ENCODE measurements around the gene RRP15.

The RRP15 gene

DNA sequence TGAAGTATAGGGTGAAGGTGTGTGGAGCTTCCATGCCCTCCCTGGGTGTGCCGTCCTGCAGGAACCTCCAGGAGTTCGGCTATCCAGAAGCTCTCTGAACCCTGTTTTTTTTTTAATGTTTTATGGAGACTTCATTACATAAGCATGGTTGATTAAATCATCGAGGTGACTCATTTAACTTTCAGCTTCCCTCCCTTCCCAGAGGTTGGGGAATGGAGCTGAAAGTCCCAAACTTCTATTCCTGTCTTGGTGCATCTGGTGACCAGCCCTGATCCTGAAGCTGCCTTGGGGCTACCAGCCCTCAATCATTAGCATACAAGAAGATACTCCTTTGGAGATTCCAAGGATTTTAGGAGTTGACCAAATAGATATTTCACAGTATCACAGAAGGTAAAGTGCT lies 9.5 kb downstream of the RRP15 start:
- peaks cover 0 to 4% of the 10 kb centered on the region in 2 donors for H3K36me3 ChIP-seq (ENCODE audit: control insufficient read depth in 2 of 2, insufficient read depth in 2 of 2, low read length in 2 of 2)
- H3K9ac ChIP-seq (ENCODE audit: low read depth in 1 of 2, low read length in 2 of 2): no peak overlapping the region
- no peak overlapping the region for H3K27ac ChIP-seq (ENCODE audit: low read depth in 2 of 2, low read length in 2 of 2)
- no peaks in the 10 kb centered on the region for H3K4me1 ChIP-seq (ENCODE audit: control insufficient read depth in 2 of 2, insufficient read depth in 2 of 2, low read length in 2 of 2)
- no peak overlapping the region for H3K4me3 ChIP-seq (ENCODE audit: low read length in 2 of 2)
- no peaks in the 10 kb centered on the region for H3K9me3 ChIP-seq (ENCODE audit: control insufficient read depth in 2 of 2, low read length in 2 of 2)
- H3K27me3 ChIP-seq (ENCODE audit: control insufficient read depth in 2 of 2, insufficient read depth in 2 of 2, low read length in 2 of 2): no peaks in the 10 kb centered on the region

DNA sequence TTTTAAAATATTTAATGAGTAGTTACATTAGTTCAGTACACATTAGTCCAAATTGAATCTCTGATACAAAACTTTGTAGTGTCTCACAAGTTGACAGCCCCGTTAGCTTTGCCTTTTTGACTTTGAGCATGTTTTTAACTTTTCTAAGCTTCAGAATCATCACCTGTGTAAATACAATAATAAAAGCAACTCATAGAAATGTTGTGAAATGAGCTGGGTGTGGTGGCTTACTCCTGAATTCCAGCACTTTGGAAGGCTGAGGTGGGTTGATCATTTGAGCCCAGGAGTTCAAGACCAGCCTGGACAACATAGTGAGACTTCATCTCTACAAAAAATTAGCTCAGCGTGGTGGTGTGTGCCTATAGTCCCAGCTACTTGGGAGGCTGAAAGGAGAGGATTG lies 11.1 kb downstream of the RRP15 start:
- Histone ChIP-seq H3K4me1 (ENCODE audit: control insufficient read depth in 2 of 2, insufficient read depth in 2 of 2, low read length in 2 of 2) (no peaks in the 10 kb centered on the region), H3K9me3 (ENCODE audit: control insufficient read depth in 2 of 2, low read length in 2 of 2) (no peaks in the 10 kb centered on the region), H3K27me3 (ENCODE audit: control insufficient read depth in 2 of 2, insufficient read depth in 2 of 2, low read length in 2 of 2) (no peaks in the 10 kb centered on the region), H3K27ac (ENCODE audit: low read depth in 2 of 2, low read length in 2 of 2) (no peak overlapping the region), H3K36me3 (ENCODE audit: control insufficient read depth in 2 of 2, insufficient read depth in 2 of 2, low read length in 2 of 2) (peaks cover 0 to 4% of the 10 kb centered on the region in 2 donors), H3K9ac (ENCODE audit: low read depth in 1 of 2, low read length in 2 of 2) (no peak overlapping the region), H3K4me3 (ENCODE audit: low read length in 2 of 2) (no peak overlapping the region)

DNA sequence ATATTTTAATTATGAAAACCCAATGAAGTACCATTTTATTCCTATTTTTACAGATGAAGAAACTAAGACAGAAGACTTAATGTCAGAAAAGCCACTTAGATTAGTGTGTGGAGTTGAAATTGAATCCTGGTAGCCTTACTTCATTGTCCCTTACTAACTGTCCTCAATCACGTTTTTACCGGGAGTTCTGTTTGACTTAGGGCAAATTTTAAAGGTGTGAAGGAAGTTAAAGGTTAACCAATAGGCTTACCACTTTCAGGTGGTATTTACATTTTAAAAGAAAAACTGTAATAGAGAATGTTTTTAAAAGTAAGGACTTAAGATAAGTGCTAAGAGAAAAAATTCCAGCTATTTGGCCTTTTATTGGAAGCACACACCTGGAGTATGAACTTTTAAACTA lies 12.4 kb downstream of the RRP15 start:
- H3K27me3 ChIP-seq (ENCODE audit: control insufficient read depth in 2 of 2, insufficient read depth in 2 of 2, low read length in 2 of 2): no peaks in the 10 kb centered on the region

DNA sequence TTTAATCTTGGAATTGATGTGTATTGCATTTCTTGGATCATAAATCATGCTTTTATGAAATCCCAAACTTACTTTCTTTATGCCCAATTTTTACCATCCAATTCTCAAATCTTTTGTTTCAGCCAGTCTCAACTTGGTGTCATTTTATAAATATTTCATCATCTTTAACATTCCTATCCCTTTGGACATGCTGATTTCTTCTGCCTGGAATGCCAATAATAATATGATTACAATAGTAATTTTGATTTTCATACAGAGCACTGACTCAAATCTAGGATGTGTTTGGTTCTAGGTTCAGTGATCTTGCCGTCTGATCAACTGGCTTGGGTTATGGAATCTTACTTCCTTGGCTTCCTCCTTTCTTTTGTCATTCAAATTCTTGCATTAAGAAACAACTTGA lies 12.8 kb downstream of the RRP15 start:
- H3K27ac ChIP-seq (ENCODE audit: low read depth in 2 of 2, low read length in 2 of 2): no peak overlapping the region
- no peak overlapping the region for H3K4me3 ChIP-seq (ENCODE audit: low read length in 2 of 2)
- H3K36me3 ChIP-seq (ENCODE audit: control insufficient read depth in 2 of 2, insufficient read depth in 2 of 2, low read length in 2 of 2): peaks cover 0 to 4% of the 10 kb centered on the region in 2 donors
- H3K9ac ChIP-seq (ENCODE audit: low read depth in 1 of 2, low read length in 2 of 2): no peak overlapping the region
- H3K9me3 ChIP-seq (ENCODE audit: control insufficient read depth in 2 of 2, low read length in 2 of 2): no peaks in the 10 kb centered on the region
- no peaks in the 10 kb centered on the region for H3K4me1 ChIP-seq (ENCODE audit: control insufficient read depth in 2 of 2, insufficient read depth in 2 of 2, low read length in 2 of 2)
- H3K27me3 ChIP-seq (ENCODE audit: control insufficient read depth in 2 of 2, insufficient read depth in 2 of 2, low read length in 2 of 2): no peaks in the 10 kb centered on the region

More for the DNA sequence above, 12.4 kb downstream of the RRP15 start:
- Histone ChIP-seq H3K36me3 (ENCODE audit: control insufficient read depth in 2 of 2, insufficient read depth in 2 of 2, low read length in 2 of 2) (peaks cover 0 to 4% of the 10 kb centered on the region in 2 donors), H3K27ac (ENCODE audit: low read depth in 2 of 2, low read length in 2 of 2) (no peak overlapping the region), H3K9me3 (ENCODE audit: control insufficient read depth in 2 of 2, low read length in 2 of 2) (no peaks in the 10 kb centered on the region), H3K9ac (ENCODE audit: low read depth in 1 of 2, low read length in 2 of 2) (no peak overlapping the region), H3K4me3 (ENCODE audit: low read length in 2 of 2) (no peak overlapping the region), H3K4me1 (ENCODE audit: control insufficient read depth in 2 of 2, insufficient read depth in 2 of 2, low read length in 2 of 2) (no peaks in the 10 kb centered on the region)

DNA sequence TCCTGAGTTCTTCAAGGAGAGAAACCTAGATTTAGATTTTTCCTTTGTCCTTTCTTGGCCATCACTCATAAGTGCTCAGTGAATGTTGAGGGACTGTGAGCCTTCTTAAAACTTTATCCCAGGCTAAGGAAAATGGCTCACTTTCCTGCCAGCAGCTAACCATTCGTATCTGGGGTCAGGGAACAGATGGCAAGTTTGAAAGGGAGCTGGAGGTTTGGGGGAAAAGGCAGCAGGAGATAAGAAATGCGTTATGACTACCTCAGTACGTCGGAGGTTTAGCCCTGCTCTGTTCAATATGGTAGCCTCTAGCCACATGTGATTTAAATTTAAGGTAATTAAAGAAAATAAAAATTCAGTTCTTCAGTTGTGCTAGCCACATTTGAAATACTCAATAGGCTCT lies 13.3 kb downstream of the RRP15 start:
- no peak overlapping the region for H3K27ac ChIP-seq (ENCODE audit: low read depth in 2 of 2, low read length in 2 of 2)
- H3K27me3 ChIP-seq (ENCODE audit: control insufficient read depth in 2 of 2, insufficient read depth in 2 of 2, low read length in 2 of 2): no peaks in the 10 kb centered on the region
- H3K9ac ChIP-seq (ENCODE audit: low read depth in 1 of 2, low read length in 2 of 2): no peak overlapping the region
- no peaks in the 10 kb centered on the region for H3K9me3 ChIP-seq (ENCODE audit: control insufficient read depth in 2 of 2, low read length in 2 of 2)
- H3K4me3 ChIP-seq (ENCODE audit: low read length in 2 of 2): no peak overlapping the region
- no peaks in the 10 kb centered on the region for H3K4me1 ChIP-seq (ENCODE audit: control insufficient read depth in 2 of 2, insufficient read depth in 2 of 2, low read length in 2 of 2)
- peaks cover 0 to 4% of the 10 kb centered on the region in 2 donors for H3K36me3 ChIP-seq (ENCODE audit: control insufficient read depth in 2 of 2, insufficient read depth in 2 of 2, low read length in 2 of 2)

DNA sequence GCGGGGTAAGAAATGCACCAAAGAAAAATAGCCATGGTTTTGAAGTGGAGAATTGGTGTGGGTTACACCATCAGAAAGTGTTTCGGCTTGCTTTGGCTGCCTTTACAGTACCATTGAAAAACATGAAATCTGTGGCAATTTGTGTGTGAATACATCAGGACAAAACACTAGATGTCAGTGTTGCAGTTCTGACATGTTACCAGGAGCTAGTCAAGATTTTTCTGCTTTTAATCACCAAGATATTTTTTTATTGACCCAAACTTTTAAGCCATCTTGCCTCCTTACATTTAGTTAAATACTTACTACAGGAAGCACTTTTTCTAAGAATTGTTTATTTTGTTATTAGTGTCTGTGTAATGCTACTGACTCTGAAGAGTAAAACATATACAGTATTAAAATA lies 14.3 kb downstream of the RRP15 start:
- Histone ChIP-seq H3K4me1 (ENCODE audit: control insufficient read depth in 2 of 2, insufficient read depth in 2 of 2, low read length in 2 of 2) (no peaks in the 10 kb centered on the region), H3K27ac (ENCODE audit: low read depth in 2 of 2, low read length in 2 of 2) (no peak overlapping the region), H3K9me3 (ENCODE audit: control insufficient read depth in 2 of 2, low read length in 2 of 2) (no peaks in the 10 kb centered on the region), H3K4me3 (ENCODE audit: low read length in 2 of 2) (no peak overlapping the region), H3K9ac (ENCODE audit: low read depth in 1 of 2, low read length in 2 of 2) (no peak overlapping the region), H3K27me3 (ENCODE audit: control insufficient read depth in 2 of 2, insufficient read depth in 2 of 2, low read length in 2 of 2) (no peaks in the 10 kb centered on the region), H3K36me3 (ENCODE audit: control insufficient read depth in 2 of 2, insufficient read depth in 2 of 2, low read length in 2 of 2) (peaks cover 0 to 3% of the 10 kb centered on the region in 2 donors)

DNA sequence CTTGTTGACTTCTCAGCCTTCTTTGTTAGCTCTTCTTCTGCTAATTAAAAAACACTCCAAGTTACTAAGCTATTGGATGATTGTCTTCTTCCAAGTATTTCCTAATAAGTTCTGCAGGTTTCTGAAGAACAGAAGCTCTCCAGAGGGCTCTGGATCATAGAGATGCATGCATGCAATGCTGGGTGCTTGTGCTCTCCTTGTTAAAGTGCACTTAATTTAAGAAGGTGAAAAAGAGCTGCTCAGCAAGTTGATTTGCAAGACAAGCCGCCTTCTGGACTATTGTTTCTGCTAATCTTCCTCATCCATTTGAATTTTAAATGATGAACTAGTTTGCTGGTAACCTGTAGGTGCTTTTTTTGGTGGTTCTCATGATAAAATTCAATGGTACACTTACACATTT lies 16.1 kb downstream of the RRP15 start:
- Histone ChIP-seq H3K36me3 (ENCODE audit: control insufficient read depth in 2 of 2, insufficient read depth in 2 of 2, low read length in 2 of 2) (peaks cover 5 to 11% of the 10 kb centered on the region in 2 donors), H3K27me3 (ENCODE audit: control insufficient read depth in 2 of 2, insufficient read depth in 2 of 2, low read length in 2 of 2) (no peaks in the 10 kb centered on the region), H3K4me1 (ENCODE audit: control insufficient read depth in 2 of 2, insufficient read depth in 2 of 2, low read length in 2 of 2) (no peaks in the 10 kb centered on the region), H3K9ac (ENCODE audit: low read depth in 1 of 2, low read length in 2 of 2) (no peak overlapping the region), H3K27ac (ENCODE audit: low read depth in 2 of 2, low read length in 2 of 2) (no peak overlapping the region), H3K9me3 (ENCODE audit: control insufficient read depth in 2 of 2, low read length in 2 of 2) (no peaks in the 10 kb centered on the region), H3K4me3 (ENCODE audit: low read length in 2 of 2) (no peak overlapping the region)

DNA sequence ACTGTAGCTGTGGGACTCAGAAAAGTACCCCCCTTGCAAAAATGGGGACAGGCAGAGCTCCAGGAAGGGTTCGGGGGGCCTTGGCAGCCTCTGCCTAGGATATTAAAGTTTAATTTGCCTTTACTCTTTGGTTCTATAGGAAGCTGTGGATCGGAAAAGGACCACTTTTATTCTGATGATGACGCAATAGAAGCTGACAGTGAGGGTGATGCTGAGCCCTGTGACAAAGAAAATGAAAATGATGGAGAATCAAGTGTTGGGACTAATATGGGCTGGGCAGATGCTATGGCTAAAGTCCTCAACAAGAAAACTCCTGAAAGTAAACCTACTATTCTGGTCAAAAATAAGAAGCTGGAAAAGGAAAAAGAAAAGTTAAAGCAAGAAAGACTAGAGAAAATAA lies 17.1 kb downstream of the RRP15 start:
- Histone ChIP-seq H3K9ac (ENCODE audit: low read depth in 1 of 2, low read length in 2 of 2) (no peak overlapping the region), H3K4me1 (ENCODE audit: control insufficient read depth in 2 of 2, insufficient read depth in 2 of 2, low read length in 2 of 2) (no peaks in the 10 kb centered on the region), H3K4me3 (ENCODE audit: low read length in 2 of 2) (no peak overlapping the region), H3K36me3 (ENCODE audit: control insufficient read depth in 2 of 2, insufficient read depth in 2 of 2, low read length in 2 of 2) (peaks cover 5 to 11% of the 10 kb centered on the region in 2 donors), H3K9me3 (ENCODE audit: control insufficient read depth in 2 of 2, low read length in 2 of 2) (no peaks in the 10 kb centered on the region), H3K27ac (ENCODE audit: low read depth in 2 of 2, low read length in 2 of 2) (no peak overlapping the region), H3K27me3 (ENCODE audit: control insufficient read depth in 2 of 2, insufficient read depth in 2 of 2, low read length in 2 of 2) (no peaks in the 10 kb centered on the region)

DNA sequence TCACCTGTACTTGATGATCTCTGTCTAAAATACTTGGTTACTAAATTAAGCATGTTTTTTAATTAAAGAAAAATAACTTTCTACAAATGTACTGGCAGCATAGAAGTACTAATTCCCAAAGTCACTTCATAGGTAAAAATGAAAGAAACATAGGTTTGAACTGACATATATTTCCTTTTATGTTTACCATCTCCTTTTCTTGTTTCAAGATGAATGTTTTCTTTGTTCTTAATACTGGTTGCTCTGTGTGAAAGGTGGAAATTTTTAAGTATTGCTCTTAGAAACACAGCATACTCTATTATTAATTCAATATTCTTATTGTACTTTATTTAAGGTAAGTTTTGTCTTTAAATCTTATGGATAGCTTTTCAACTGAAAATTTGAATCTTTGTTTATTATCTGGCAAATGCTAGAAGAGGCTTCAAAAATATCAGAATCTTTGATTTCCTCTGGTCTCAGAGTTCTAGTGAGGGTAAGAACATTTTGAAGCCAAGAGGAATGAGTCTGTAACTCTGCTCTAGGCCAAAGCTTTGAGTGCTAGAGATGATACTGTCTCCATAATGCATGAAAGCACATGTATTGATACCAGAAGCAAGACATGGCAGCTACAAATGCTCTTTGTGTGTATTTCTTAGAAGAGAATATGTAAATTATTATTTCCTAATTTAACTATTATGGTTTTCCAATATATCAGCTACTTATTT lies 18.2 kb downstream of the RRP15 start:
- no peak overlapping the region for H3K9ac ChIP-seq (ENCODE audit: low read depth in 1 of 2, low read length in 2 of 2)
- no peak overlapping the region for H3K27ac ChIP-seq (ENCODE audit: low read depth in 2 of 2, low read length in 2 of 2)

DNA sequence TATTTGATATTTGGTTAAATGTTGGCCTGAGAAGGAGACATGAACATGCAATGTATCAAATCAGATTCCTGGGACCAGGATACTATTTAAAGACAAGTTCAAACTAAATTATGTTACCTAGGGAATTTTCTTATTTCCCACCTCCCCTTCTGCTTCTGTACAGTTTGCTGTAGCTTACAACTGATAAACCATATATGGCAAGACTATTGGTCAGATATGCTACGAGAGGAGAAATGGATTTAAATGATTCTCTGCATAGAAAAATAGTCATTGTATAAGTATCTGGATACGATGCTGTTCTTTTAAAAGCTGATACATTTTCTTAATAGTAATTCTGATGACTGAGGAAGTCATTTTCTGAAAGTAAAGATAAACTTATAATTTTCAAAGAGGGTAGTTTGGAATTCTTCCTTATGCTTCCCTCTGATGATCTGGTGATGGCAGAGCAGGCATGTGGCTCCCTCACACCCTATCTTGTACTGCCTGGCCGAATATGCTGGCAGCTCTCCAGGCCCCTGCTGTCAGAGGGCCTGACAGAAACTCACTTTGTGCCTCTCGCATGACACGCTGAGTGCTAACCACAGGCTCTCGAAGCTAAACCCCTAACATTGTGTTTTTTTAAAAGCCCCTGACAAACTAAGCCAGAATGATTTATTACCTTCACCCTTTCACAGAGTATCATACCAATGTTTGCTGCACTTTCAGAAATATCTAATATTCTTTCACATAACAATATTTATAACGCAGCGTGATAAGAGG lies 19.4 kb downstream of the RRP15 start:
- no peak overlapping the region for H3K9ac ChIP-seq (ENCODE audit: low read depth in 1 of 2, low read length in 2 of 2)
- H3K27me3 ChIP-seq (ENCODE audit: control insufficient read depth in 2 of 2, insufficient read depth in 2 of 2, low read length in 2 of 2): no peaks in the 10 kb centered on the region
- peaks cover 5 to 11% of the 10 kb centered on the region in 2 donors for H3K36me3 ChIP-seq (ENCODE audit: control insufficient read depth in 2 of 2, insufficient read depth in 2 of 2, low read length in 2 of 2)
- no peak overlapping the region for H3K4me3 ChIP-seq (ENCODE audit: low read length in 2 of 2)
- no peaks in the 10 kb centered on the region for H3K9me3 ChIP-seq (ENCODE audit: control insufficient read depth in 2 of 2, low read length in 2 of 2)
- H3K4me1 ChIP-seq (ENCODE audit: control insufficient read depth in 2 of 2, insufficient read depth in 2 of 2, low read length in 2 of 2): no peaks in the 10 kb centered on the region
- no peak overlapping the region for H3K27ac ChIP-seq (ENCODE audit: low read depth in 2 of 2, low read length in 2 of 2)

More for the DNA sequence above, 18.2 kb downstream of the RRP15 start:
- Histone ChIP-seq H3K4me1 (ENCODE audit: control insufficient read depth in 2 of 2, insufficient read depth in 2 of 2, low read length in 2 of 2) (no peaks in the 10 kb centered on the region), H3K4me3 (ENCODE audit: low read length in 2 of 2) (no peak overlapping the region), H3K27me3 (ENCODE audit: control insufficient read depth in 2 of 2, insufficient read depth in 2 of 2, low read length in 2 of 2) (no peaks in the 10 kb centered on the region), H3K36me3 (ENCODE audit: control insufficient read depth in 2 of 2, insufficient read depth in 2 of 2, low read length in 2 of 2) (peaks cover 5 to 11% of the 10 kb centered on the region in 2 donors), H3K9me3 (ENCODE audit: control insufficient read depth in 2 of 2, low read length in 2 of 2) (no peaks in the 10 kb centered on the region)

Data from mucosa of rectum (tissue), 2 donors.